ENCODE measurements around the gene TMEM134.

Gene TMEM134

GRCh38 chr11:67463680-67464410 lies 5.2 kb downstream of the TMEM134 start:
- H3K4me3 ChIP-seq (ENCODE audit: low read depth, low read length), result no peak overlapping the region

GRCh38 chr11:67463186-67463585 lies 5.9 kb downstream of the TMEM134 start:
- no peak overlapping the region for H3K4me3 ChIP-seq (ENCODE audit: low read depth, low read length)

GRCh38 chr11:67458266-67458665 lies 10.8 kb downstream of the TMEM134 start:
- no peak overlapping the region for H3K4me3 ChIP-seq (ENCODE audit: low read depth, low read length)

- no peak overlapping the region for H3K4me3 ChIP-seq (ENCODE audit: low read depth, low read length)
Observed at GRCh38 chr11:67457453-67457852, 11.6 kb downstream of the TMEM134 start.

GRCh38 chr11:67456068-67456705 lies 12.9 kb downstream of the TMEM134 start:
- no peak overlapping the region for H3K4me3 ChIP-seq (ENCODE audit: low read depth, low read length)

- no peak within 1 kb of the TSS for H3K4me3 ChIP-seq (ENCODE audit: low read depth, low read length)
Observed at GRCh38 chr11:67455054-67455453, 14.0 kb downstream of the TMEM134 start, which contains the start of gene CABP4. Gene CABP4 (plus strand): TSS chr11:67455354. CDS start chr11:67455424, 70 bp downstream.

GRCh38 chr11:67453816-67454732 lies 15.0 kb downstream of the TMEM134 start:
- no peak overlapping the region for H3K4me3 ChIP-seq (ENCODE audit: low read depth, low read length)

- no peak within 1 kb of the TSS for H3K4me3 ChIP-seq (ENCODE audit: low read depth, low read length)
Observed at GRCh38 chr11:67452141-67452952, 16.7 kb downstream of the TMEM134 start, which contains the start of gene GPR152. Gene GPR152 (minus strand): TSS chr11:67452729. CDS start chr11:67452724, 5 bp downstream.

GRCh38 chr11:67451658-67451976 lies 17.4 kb downstream of the TMEM134 start:
- H3K4me3 ChIP-seq (ENCODE audit: low read depth, low read length), result no peak overlapping the region

GRCh38 chr11:67450796-67451657 lies 18.0 kb downstream of the TMEM134 start:
- H3K4me3 ChIP-seq (ENCODE audit: low read depth, low read length), result no peak overlapping the region

- H3K4me3 ChIP-seq (ENCODE audit: low read depth, low read length), result no peak overlapping the region
Observed at GRCh38 chr11:67449116-67449844, 19.8 kb downstream of the TMEM134 start.

GRCh38 chr11:67448220-67448609 lies 20.8 kb downstream of the TMEM134 start:
- H3K4me3 ChIP-seq (ENCODE audit: low read depth, low read length), result no peak overlapping the region

GRCh38 chr11:67445515-67445914 lies 23.5 kb downstream of the TMEM134 start:
- H3K4me3 ChIP-seq (ENCODE audit: low read depth, low read length), result no peak overlapping the region

GRCh38 chr11:67442504-67443404 lies 26.3 kb downstream of the TMEM134 start:
- H3K4me3 ChIP-seq (ENCODE audit: low read depth, low read length), result peak overlapping the region; percentile 63

GRCh38 chr11:67441731-67442351 lies 27.2 kb downstream of the TMEM134 start:
- no peak overlapping the region for H3K4me3 ChIP-seq (ENCODE audit: low read depth, low read length)

- no peak overlapping the region for H3K4me3 ChIP-seq (ENCODE audit: low read depth, low read length)
Observed at GRCh38 chr11:67441098-67441563, 27.9 kb downstream of the TMEM134 start.
